WI38 (cell line): ENCODE results near the gene PI4K2B.

Experiments used
- H3K4me3 ChIP-seq: 2 replicates; pipeline ENCODE4 v1.5.1; 2011; ENCODE audit warnings: low read depth, mild to moderate bottlenecking, control low read depth, low read length
- CTCF ChIP-seq: IDR thresholded peaks from 2 replicates; pipeline ENCODE4 v1.5.1; 2012; ENCODE audit warnings: low read depth, mild to moderate bottlenecking, control low read depth, low read length

The PI4K2B gene

GRCh38 chr4:25233737-25234389, at the start of gene PI4K2B:
Gene PI4K2B, plus strand, starts transcription at chr4:25234033. Its CDS starts 131 bp downstream, at chr4:25234164.
- no peak for TF ChIP-seq CTCF
- H3K4me3 ChIP-seq, result peak within 1 kb of the TSS; percentile 74

GRCh38 chr4:25184056-25184455, 49.8 kb upstream of the PI4K2B start:
- no peak for TF ChIP-seq CTCF
- no peak overlapping the region for H3K4me3 ChIP-seq

- TF ChIP-seq CTCF, result no peak
- H3K4me3 ChIP-seq, result no peak overlapping the region
Measured at GRCh38 chr4:25190407-25190806, 43.4 kb upstream of the PI4K2B start.

- no peak overlapping the region for H3K4me3 ChIP-seq
- TF ChIP-seq CTCF, result no peak
Measured at GRCh38 chr4:25198713-25199112, 35.1 kb upstream of the PI4K2B start.

- no peak for TF ChIP-seq CTCF
- no peak overlapping the region for H3K4me3 ChIP-seq
Measured at GRCh38 chr4:25207997-25208396, 25.8 kb upstream of the PI4K2B start.

- TF ChIP-seq CTCF, result no peak
- H3K4me3 ChIP-seq, result no peak overlapping the region
Measured at GRCh38 chr4:25209702-25210101, 24.1 kb upstream of the PI4K2B start.

- H3K4me3 ChIP-seq, result no peak overlapping the region
- TF ChIP-seq CTCF, result no peak
Measured at GRCh38 chr4:25211721-25212120, 22.1 kb upstream of the PI4K2B start.
